GM23338 (cell line): ENCODE results near the gene IFI6. TPM values are rescaled to one million over a fixed set of nuclear protein-coding genes. Genes with fewer than 3 reads are reported as not detected.

ENCODE experiments used
- ATAC-seq: fragments of 200-7000 bp; cut with Tn5 transposase; 3 replicates; pipeline ENCODE4 v1.9.1; 2020
- DNase-seq: peaks from one replicate; pipeline ENCODE4 v3.0.0-alpha.2; 2015; ENCODE audit warnings: low spot score
- H2AFZ ChIP-seq: fragments of 200-600 bp; sonication (generic); 2 replicates; pipeline ENCODE4 v1.8.0; 2016; ENCODE audit warnings: antibody characterized with exemption, mild to moderate bottlenecking, moderate library complexity
- H3F3A ChIP-seq: fragments of 200-600 bp; sonication (generic); replicated peaks from 2 replicates; pipeline ENCODE4 v1.8.0; 2017; ENCODE audit warnings: antibody characterized with exemption, mixed run types, low read depth
- H3K27ac ChIP-seq: fragments of 200-600 bp; sonication (generic); 2 replicates; pipeline ENCODE4 v1.6.1; 2016; ENCODE audit warnings: low read depth
- H3K27me3 ChIP-seq: fragments of 200-600 bp; sonication (generic); 2 replicates; pipeline ENCODE4 v1.8.0; 2016; ENCODE audit warnings: mild to moderate bottlenecking, mixed run types, moderate library complexity; ENCODE audit not compliant: insufficient read depth
- H3K36me3 ChIP-seq: fragments of 200-600 bp; sonication (generic); 2 replicates; pipeline ENCODE4 v1.8.0; 2016; ENCODE audit warnings: mild to moderate bottlenecking; ENCODE audit not compliant: insufficient read depth
- H3K4me1 ChIP-seq: fragments of 200-600 bp; sonication (generic); 2 replicates; pipeline ENCODE4 v1.8.0; 2016; ENCODE audit warnings: mild to moderate bottlenecking, moderate library complexity; ENCODE audit not compliant: insufficient read depth
- H3K4me2 ChIP-seq: fragments of 200-600 bp; sonication (generic); 2 replicates; pipeline ENCODE4 v1.7.1; 2017; ENCODE audit warnings: mixed run types
- H3K4me3 ChIP-seq: fragments of 200-600 bp; sonication (generic); 2 replicates; pipeline ENCODE4 v1.6.1; 2016; ENCODE audit warnings: mixed run types
- H3K79me2 ChIP-seq: fragments of 200-600 bp; sonication (generic); replicated peaks from 2 replicates; pipeline ENCODE4 v1.8.0; 2017; ENCODE audit warnings: mild to moderate bottlenecking; ENCODE audit not compliant: insufficient read depth
- H3K9me2 ChIP-seq: fragments of 200-600 bp; sonication (generic); 2 replicates; pipeline ENCODE4 v1.8.0; 2017; ENCODE audit not compliant: insufficient read depth
- H4K20me1 ChIP-seq: fragments of 200-600 bp; sonication (generic); replicated peaks from 2 replicates; pipeline ENCODE4 v1.8.0; 2017; ENCODE audit warnings: mild to moderate bottlenecking; ENCODE audit not compliant: insufficient read depth
- H3K27ac Mint-ChIP-seq: 2 replicates; pipeline ENCODE4 v1.8.0; 2020; ENCODE audit warnings: inconsistent platforms, mild to moderate bottlenecking, moderate library complexity, mixed read lengths
- H3K27me3 Mint-ChIP-seq: 3 replicates; pipeline ENCODE4 v1.8.0; 2022; ENCODE audit warnings: low read depth, mild to moderate bottlenecking, moderate library complexity, mixed read lengths, inconsistent platforms; ENCODE audit not compliant: insufficient read depth, poor library complexity
- H3K36me3 Mint-ChIP-seq: 3 replicates; pipeline ENCODE4 v1.8.0; 2021; ENCODE audit warnings: low read depth, mild to moderate bottlenecking, inconsistent platforms, moderate library complexity, mixed read lengths
- H3K4me1 Mint-ChIP-seq: 3 replicates; pipeline ENCODE4 v1.8.0; 2020; ENCODE audit warnings: mild to moderate bottlenecking, inconsistent platforms, mixed read lengths
- H3K4me3 Mint-ChIP-seq: 3 replicates; pipeline ENCODE4 v1.8.0; 2021; ENCODE audit warnings: moderate library complexity, mild to moderate bottlenecking, inconsistent platforms, mixed read lengths
- H3K9me3 Mint-ChIP-seq: 3 replicates; pipeline ENCODE4 v1.8.0; 2020; ENCODE audit warnings: moderate library complexity, mild to moderate bottlenecking, inconsistent platforms, mixed read lengths
- CREB1 ChIP-seq: fragments of 250-450 bp; sonication (Bioruptor Pico); IDR thresholded peaks from 2 replicates; pipeline ENCODE4 v1.5.0; 2020; ENCODE audit warnings: low read depth, mild to moderate bottlenecking, moderate library complexity
- CTCF ChIP-seq, 2 experiments: fragments of 200-600 bp in 1 of 2; sonication (generic) in 1 of 2; conservative IDR thresholded peaks; 2 replicates each; pipeline versions ENCODE4 v1.5.1 to v1.6.1; 2016 to 2017; ENCODE audit warnings: antibody characterized with exemption in 2 of 2, low read depth in 2 of 2, mild to moderate bottlenecking in 2 of 2, moderate library complexity in 1 of 2
- EZH2 ChIP-seq: fragments of 200-600 bp; sonication (generic); IDR thresholded peaks from one replicate; pipeline ENCODE4 v1.8.0; 2017; ENCODE audit warnings: antibody characterized with exemption, mild to moderate bottlenecking, low read depth; ENCODE audit not compliant: unreplicated experiment
- EZH2phosphoT487 ChIP-seq: fragments of 200-600 bp; sonication (generic); IDR thresholded peaks from one replicate; pipeline ENCODE4 v1.8.1; 2018; ENCODE audit warnings: antibody characterized with exemption; ENCODE audit not compliant: unreplicated experiment
- JUNB ChIP-seq: IDR thresholded peaks from one replicate; pipeline ENCODE4 v1.6.1; 2016; ENCODE audit warnings: antibody characterized with exemption; ENCODE audit not compliant: unreplicated experiment
- NANOG ChIP-seq: IDR thresholded peaks from 2 replicates; pipeline ENCODE4 v1.6.1; 2016; ENCODE audit warnings: antibody characterized with exemption, borderline replicate concordance
- POLR2AphosphoS5 ChIP-seq: IDR thresholded peaks from 2 replicates; pipeline ENCODE4 v1.6.1; 2016; ENCODE audit warnings: antibody characterized with exemption, low read depth
- STAT1 ChIP-seq: IDR thresholded peaks from one replicate; pipeline ENCODE4 v1.6.1; 2016; ENCODE audit warnings: antibody characterized with exemption; ENCODE audit not compliant: unreplicated experiment
- ZNF114 ChIP-seq: fragments of 250-450 bp; sonication (Bioruptor Pico); IDR thresholded peaks from 2 replicates; pipeline ENCODE4 v1.5.0; 2020; ENCODE audit warnings: mild to moderate bottlenecking, moderate library complexity
- ZNF331 ChIP-seq: fragments of 250-450 bp; sonication (Bioruptor Pico); IDR thresholded peaks from 2 replicates; pipeline ENCODE4 v1.5.0; 2020; ENCODE audit warnings: low read depth, mild to moderate bottlenecking, moderate library complexity
- ZNF462 ChIP-seq: fragments of 250-450 bp; sonication (Bioruptor Pico); IDR thresholded peaks from 2 replicates; pipeline ENCODE4 v1.5.0; 2020; ENCODE audit warnings: mild to moderate bottlenecking, moderate library complexity
- polyA plus RNA-seq: library from polyadenylated mRNA; unstranded; fragments of >200 nt; fragmentation: Nextera tagmentation; extraction: Ambion mirVana; gene quantifications from 2 replicates; pipeline ENCODE4 v1.2.1, GENCODE V29; 2016
- total RNA-seq: library from RNA; depleted of rRNA; stranded (reverse); fragments of >200 nt; shearing (Covaris generic); gene quantifications from 2 replicates; pipeline ENCODE4 v1.2.3, GENCODE V29; 2014
- TF ChIP-seq, protein P1 (sequence below): IDR thresholded peaks from 2 replicates; pipeline ENCODE4 v1.6.1; 2016; ENCODE audit warnings: antibody characterized with exemption
- TF ChIP-seq, protein P2 (sequence below): IDR thresholded peaks from one replicate; pipeline ENCODE4 v1.6.1; 2018; ENCODE audit warnings: antibody characterized with exemption; ENCODE audit not compliant: unreplicated experiment

Gene IFI6
- total and polyA plus RNA-seq, 2 experiments from 2014 or later, result 6.3 to 16.0 TPM

- no peak for ATAC-seq
- H3K36me3 ChIP-seq, result no peaks in the 10 kb centered on the region
- no peaks in the 10 kb centered on the region for H4K20me1 ChIP-seq
- no peaks in the 10 kb centered on the region for H3K79me2 ChIP-seq
- H3K27me3 ChIP-seq, result no peaks in the 10 kb centered on the region
- H3K4me3 ChIP-seq, result no peak overlapping the region
- no peak overlapping the region for H3K27ac Mint-ChIP-seq
- H3K4me2 ChIP-seq, result no peak overlapping the region
- H3K4me1 ChIP-seq, result peaks cover 10% of the 10 kb centered on the region
- H3K9me3 Mint-ChIP-seq, result no peaks in the 10 kb centered on the region; the same call in 2 of the 3 replicates
- TF ChIP-seq, protein P1, sequence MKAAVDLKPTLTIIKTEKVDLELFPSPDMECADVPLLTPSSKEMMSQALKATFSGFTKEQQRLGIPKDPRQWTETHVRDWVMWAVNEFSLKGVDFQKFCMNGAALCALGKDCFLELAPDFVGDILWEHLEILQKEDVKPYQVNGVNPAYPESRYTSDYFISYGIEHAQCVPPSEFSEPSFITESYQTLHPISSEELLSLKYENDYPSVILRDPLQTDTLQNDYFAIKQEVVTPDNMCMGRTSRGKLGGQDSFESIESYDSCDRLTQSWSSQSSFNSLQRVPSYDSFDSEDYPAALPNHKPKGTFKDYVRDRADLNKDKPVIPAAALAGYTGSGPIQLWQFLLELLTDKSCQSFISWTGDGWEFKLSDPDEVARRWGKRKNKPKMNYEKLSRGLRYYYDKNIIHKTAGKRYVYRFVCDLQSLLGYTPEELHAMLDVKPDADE, result no peak
- no peak for TF ChIP-seq ZNF462
- TF ChIP-seq JUNB, result no peak
- no peak for TF ChIP-seq STAT1
- TF ChIP-seq CTCF (conservative IDR thresholded peaks at IDR 0.05; ENCODE audit: low read depth in 2 of 2), result no peak
- TF ChIP-seq NANOG, result no peak
- TF ChIP-seq ZNF114 (CRISPR knock-in tag), result no peak
- TF ChIP-seq, protein P2, sequence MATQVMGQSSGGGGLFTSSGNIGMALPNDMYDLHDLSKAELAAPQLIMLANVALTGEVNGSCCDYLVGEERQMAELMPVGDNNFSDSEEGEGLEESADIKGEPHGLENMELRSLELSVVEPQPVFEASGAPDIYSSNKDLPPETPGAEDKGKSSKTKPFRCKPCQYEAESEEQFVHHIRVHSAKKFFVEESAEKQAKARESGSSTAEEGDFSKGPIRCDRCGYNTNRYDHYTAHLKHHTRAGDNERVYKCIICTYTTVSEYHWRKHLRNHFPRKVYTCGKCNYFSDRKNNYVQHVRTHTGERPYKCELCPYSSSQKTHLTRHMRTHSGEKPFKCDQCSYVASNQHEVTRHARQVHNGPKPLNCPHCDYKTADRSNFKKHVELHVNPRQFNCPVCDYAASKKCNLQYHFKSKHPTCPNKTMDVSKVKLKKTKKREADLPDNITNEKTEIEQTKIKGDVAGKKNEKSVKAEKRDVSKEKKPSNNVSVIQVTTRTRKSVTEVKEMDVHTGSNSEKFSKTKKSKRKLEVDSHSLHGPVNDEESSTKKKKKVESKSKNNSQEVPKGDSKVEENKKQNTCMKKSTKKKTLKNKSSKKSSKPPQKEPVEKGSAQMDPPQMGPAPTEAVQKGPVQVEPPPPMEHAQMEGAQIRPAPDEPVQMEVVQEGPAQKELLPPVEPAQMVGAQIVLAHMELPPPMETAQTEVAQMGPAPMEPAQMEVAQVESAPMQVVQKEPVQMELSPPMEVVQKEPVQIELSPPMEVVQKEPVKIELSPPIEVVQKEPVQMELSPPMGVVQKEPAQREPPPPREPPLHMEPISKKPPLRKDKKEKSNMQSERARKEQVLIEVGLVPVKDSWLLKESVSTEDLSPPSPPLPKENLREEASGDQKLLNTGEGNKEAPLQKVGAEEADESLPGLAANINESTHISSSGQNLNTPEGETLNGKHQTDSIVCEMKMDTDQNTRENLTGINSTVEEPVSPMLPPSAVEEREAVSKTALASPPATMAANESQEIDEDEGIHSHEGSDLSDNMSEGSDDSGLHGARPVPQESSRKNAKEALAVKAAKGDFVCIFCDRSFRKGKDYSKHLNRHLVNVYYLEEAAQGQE, result no peak
- TF ChIP-seq ZNF331, result no peak
- no peak for TF ChIP-seq EZH2phosphoT487
- TF ChIP-seq EZH2, result no peak
- no peak for TF ChIP-seq CREB1
- TF ChIP-seq POLR2AphosphoS5, result no peak
- H3K27me3 Mint-ChIP-seq, result peaks cover 5% of the 10 kb centered on the region
- DNase-seq, result no peak
- no peak overlapping the region for H3K27ac ChIP-seq
- no peaks in the 10 kb centered on the region for H3K36me3 Mint-ChIP-seq
- H3F3A ChIP-seq, result peaks cover 9% of the 10 kb centered on the region; the same call in 1 of the 2 replicates
- no peak overlapping the region for H3K4me3 Mint-ChIP-seq
- peaks cover 20% of the 10 kb centered on the region for H3K4me1 Mint-ChIP-seq
- no peak overlapping the region for H2AFZ ChIP-seq
- no peaks in the 10 kb centered on the region; the same call in 1 of the 2 replicates for H3K9me2 ChIP-seq
Measured at GRCh38 chr1:27648602-27649305, 23.2 kb downstream of the IFI6 start.
